HepG2 (cell line): Measurements from ENCODE around the gene MAT2A. TPM values are rescaled to one million over a fixed set of nuclear protein-coding genes. Genes with fewer than 3 reads are reported as not detected.

Source experiments
- DPF2 ChIP-seq: sonication (generic); formaldehyde crosslinking; IDR thresholded peaks from 2 replicates; pipeline ENCODE4 v1.4.0; 2020; ENCODE audit warnings: mild to moderate bottlenecking, low read depth, missing genetic modification reagents, borderline replicate concordance
- FOXM1 ChIP-seq: sonication (generic); formaldehyde crosslinking; IDR thresholded peaks from 2 replicates; pipeline ENCODE4 v1.5.0; 2020; ENCODE audit warnings: missing genetic modification reagents
- GATAD2A ChIP-seq: IDR thresholded peaks from 2 replicates; pipeline ENCODE4 v1.6.1; 2016
- HOXA7 ChIP-seq: sonication (generic); formaldehyde crosslinking; IDR thresholded peaks from 2 replicates; pipeline ENCODE4 v1.8.1; 2022; ENCODE audit warnings: mild to moderate bottlenecking, missing genetic modification reagents, moderate library complexity
- KLF9 ChIP-seq: IDR thresholded peaks from 2 replicates; pipeline ENCODE4 v1.6.1; 2016; ENCODE audit warnings: low read depth
- MAFK ChIP-seq, 2 experiments: IDR thresholded peaks in 1 of 2; conservative IDR thresholded peaks in 1 of 2; 2 replicates each; pipeline ENCODE4 v1.6.1; 2011; ENCODE audit warnings: improper control_type of control experiment in 2 of 2, low read length in 2 of 2
- MYC ChIP-seq: sonication (generic); formaldehyde crosslinking; IDR thresholded peaks from 2 replicates; pipeline ENCODE4 v1.9.0; 2021; ENCODE audit warnings: missing genetic modification reagents, borderline replicate concordance
- POLR2AphosphoS5 ChIP-seq: IDR thresholded peaks from 2 replicates; pipeline ENCODE4 v1.6.1; 2012; ENCODE audit warnings: low read depth, low read length
- RBM39 ChIP-seq: fragments of 200-400 bp; formaldehyde crosslinking; IDR thresholded peaks from one replicate; pipeline ENCODE4 v1.6.1; 2018; ENCODE audit warnings: antibody characterized with exemption, mild to moderate bottlenecking, low read depth, low read length; ENCODE audit not compliant: poor library complexity, severe bottlenecking
- REL ChIP-seq: sonication (generic); formaldehyde crosslinking; conservative IDR thresholded peaks from 2 replicates; pipeline ENCODE4 v1.8.0; 2022; ENCODE audit warnings: mild to moderate bottlenecking, missing genetic modification reagents, moderate library complexity
- ZFP90 ChIP-seq: sonication (generic); formaldehyde crosslinking; IDR thresholded peaks from 2 replicates; pipeline ENCODE4 v1.8.0; 2022; ENCODE audit warnings: missing genetic modification reagents, mild to moderate bottlenecking, inconsistent platforms, borderline replicate concordance
- ZKSCAN5 ChIP-seq: sonication (generic); formaldehyde crosslinking; IDR thresholded peaks from 2 replicates; pipeline ENCODE4 v1.5.1; 2020; ENCODE audit warnings: mild to moderate bottlenecking, missing genetic modification reagents
- ZNF234 ChIP-seq: sonication (generic); formaldehyde crosslinking; conservative IDR thresholded peaks from 2 replicates; pipeline ENCODE4 v1.5.1; 2020; ENCODE audit warnings: mild to moderate bottlenecking, missing genetic modification reagents
- ZNF253 ChIP-seq: sonication (generic); formaldehyde crosslinking; IDR thresholded peaks from 2 replicates; pipeline ENCODE4 v1.8.0; 2022; ENCODE audit warnings: mild to moderate bottlenecking, missing genetic modification reagents, borderline replicate concordance
- ZNF282 ChIP-seq: fragments of 450-650 bp; IDR thresholded peaks from 2 replicates; pipeline ENCODE4 v1.6.1; 2018; ENCODE audit not compliant: partially characterized antibody
- ZNF34 ChIP-seq: sonication (generic); formaldehyde crosslinking; IDR thresholded peaks from 2 replicates; pipeline ENCODE4 v1.4.0; 2020; ENCODE audit warnings: mild to moderate bottlenecking, missing genetic modification reagents, borderline replicate concordance
- ZNF501 ChIP-seq: sonication (generic); formaldehyde crosslinking; IDR thresholded peaks from 2 replicates; pipeline ENCODE4 v1.5.1; 2020; ENCODE audit warnings: mild to moderate bottlenecking, moderate library complexity, missing genetic modification reagents
- ZNF766 ChIP-seq: sonication (generic); formaldehyde crosslinking; IDR thresholded peaks from 2 replicates; pipeline ENCODE4 v1.5.0; 2020; ENCODE audit warnings: missing genetic modification reagents, borderline replicate concordance
- polyA plus RNA-seq, 8 experiments: library from polyadenylated mRNA; depleted of rRNA in 3 of 8; stranded (reverse) in 7 of 8; unstranded in 1 of 8; fragments of >200 nt; fragmentation: Illumina TruSeq in 4 of 8; extraction: Trizol in 4 of 8; gene quantifications; 2 replicates each; pipeline versions ENCODE4 v1.2.1 to v1.2.3, GENCODE V29; 2011 to 2016; ENCODE audit warnings: low read depth in 4 of 8, missing spikeins in 1 of 8, mixed read lengths in 1 of 8; ENCODE audit not compliant: insufficient read depth in 1 of 8
- total RNA-seq, 5 experiments: library from RNA; depleted of rRNA; stranded (reverse); fragments of >200 nt; fragmentation: Illumina TruSeq; extraction: Trizol; gene quantifications; 2 replicates each; pipeline ENCODE4 v1.2.3, GENCODE V29; 2016; ENCODE audit warnings: low read depth in 1 of 5
- TF ChIP-seq, protein P1 (sequence below): sonication (generic); formaldehyde crosslinking; IDR thresholded peaks from 2 replicates; pipeline ENCODE4 v1.5.0; 2020; ENCODE audit warnings: mild to moderate bottlenecking, missing genetic modification reagents
- TF ChIP-seq, protein P2 (sequence below): sonication (generic); formaldehyde crosslinking; conservative IDR thresholded peaks from 2 replicates; pipeline ENCODE4 v1.8.1; 2023; ENCODE audit warnings: missing genetic modification reagents
- TF ChIP-seq, protein P3 (sequence below): sonication (generic); formaldehyde crosslinking; IDR thresholded peaks from 2 replicates; pipeline ENCODE4 v1.4.0; 2020; ENCODE audit warnings: missing genetic modification reagents, borderline replicate concordance
- TF ChIP-seq, protein P4 (sequence below): sonication (generic); formaldehyde crosslinking; IDR thresholded peaks from 2 replicates; pipeline ENCODE4 v1.5.0; 2020; ENCODE audit warnings: missing genetic modification reagents
- TF ChIP-seq, protein P5 (sequence below): IDR thresholded peaks from 2 replicates; pipeline ENCODE4 v1.6.1; 2016; ENCODE audit warnings: missing compliant biosample characterization, missing genetic modification reagents, borderline replicate concordance

MAT2A gene
- total and polyA plus RNA-seq, 2 of the 13 experiments (the other 11 are each of a cell fraction or from before 2014, with no cell fraction given): 155 to 331 TPM

DNA sequence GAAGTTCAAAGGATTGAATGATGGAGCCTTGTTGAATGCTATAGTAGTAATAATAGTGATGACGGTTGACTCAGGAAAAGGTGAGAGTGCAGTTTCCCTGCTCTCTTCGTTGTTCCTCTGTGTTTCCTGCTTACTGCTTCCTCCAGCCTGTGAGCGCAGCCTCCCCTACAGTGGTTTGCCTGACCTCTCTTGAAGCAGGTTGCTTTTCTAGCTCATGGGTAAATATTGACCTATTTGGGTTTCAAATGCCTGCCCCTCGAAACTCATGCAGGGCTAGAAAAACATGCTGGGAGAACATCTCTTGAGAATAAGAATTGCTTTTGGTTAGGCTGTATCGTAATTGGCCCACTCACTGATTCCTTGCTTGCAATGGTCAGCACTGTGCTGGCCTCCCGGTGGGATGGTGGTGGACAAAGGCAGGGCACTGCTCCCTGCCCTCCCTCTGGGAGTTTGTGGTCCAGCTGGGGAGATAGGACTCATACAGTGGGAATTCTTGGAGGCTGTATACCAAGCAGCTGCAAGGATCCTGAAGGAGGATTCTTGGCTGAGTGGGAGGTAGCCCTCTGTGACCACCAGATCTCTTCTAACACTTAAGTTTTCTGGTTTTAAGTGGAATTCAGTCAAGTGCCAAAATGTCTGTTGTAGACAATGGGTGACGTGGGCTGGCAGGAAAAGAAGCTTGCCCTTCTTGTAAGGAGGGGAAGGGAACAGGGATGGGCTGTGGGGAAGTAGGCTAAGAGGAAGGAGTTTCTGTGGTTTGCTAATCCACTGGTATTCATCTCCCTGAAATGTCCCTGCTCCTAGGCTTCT, 51.2 kb downstream of the MAT2A start (continued):
- no peak for TF ChIP-seq ZKSCAN5 (CRISPR knock-in tag)
- TF ChIP-seq ZFP90: no peak
- TF ChIP-seq ZNF501 (CRISPR knock-in tag): peak; percentile 41
- peak; percentile 92 for TF ChIP-seq GATAD2A
- no peak for TF ChIP-seq MYC
- peak; percentile 60; the same call in 1 of the 2 replicates for TF ChIP-seq DPF2 (CRISPR knock-in tag)
- TF ChIP-seq, protein P1, sequence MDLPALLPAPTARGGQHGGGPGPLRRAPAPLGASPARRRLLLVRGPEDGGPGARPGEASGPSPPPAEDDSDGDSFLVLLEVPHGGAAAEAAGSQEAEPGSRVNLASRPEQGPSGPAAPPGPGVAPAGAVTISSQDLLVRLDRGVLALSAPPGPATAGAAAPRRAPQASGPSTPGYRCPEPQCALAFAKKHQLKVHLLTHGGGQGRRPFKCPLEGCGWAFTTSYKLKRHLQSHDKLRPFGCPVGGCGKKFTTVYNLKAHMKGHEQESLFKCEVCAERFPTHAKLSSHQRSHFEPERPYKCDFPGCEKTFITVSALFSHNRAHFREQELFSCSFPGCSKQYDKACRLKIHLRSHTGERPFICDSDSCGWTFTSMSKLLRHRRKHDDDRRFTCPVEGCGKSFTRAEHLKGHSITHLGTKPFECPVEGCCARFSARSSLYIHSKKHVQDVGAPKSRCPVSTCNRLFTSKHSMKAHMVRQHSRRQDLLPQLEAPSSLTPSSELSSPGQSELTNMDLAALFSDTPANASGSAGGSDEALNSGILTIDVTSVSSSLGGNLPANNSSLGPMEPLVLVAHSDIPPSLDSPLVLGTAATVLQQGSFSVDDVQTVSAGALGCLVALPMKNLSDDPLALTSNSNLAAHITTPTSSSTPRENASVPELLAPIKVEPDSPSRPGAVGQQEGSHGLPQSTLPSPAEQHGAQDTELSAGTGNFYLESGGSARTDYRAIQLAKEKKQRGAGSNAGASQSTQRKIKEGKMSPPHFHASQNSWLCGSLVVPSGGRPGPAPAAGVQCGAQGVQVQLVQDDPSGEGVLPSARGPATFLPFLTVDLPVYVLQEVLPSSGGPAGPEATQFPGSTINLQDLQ: no peak
- TF ChIP-seq ZNF766 (CRISPR knock-in tag): no peak
- TF ChIP-seq, protein P2, sequence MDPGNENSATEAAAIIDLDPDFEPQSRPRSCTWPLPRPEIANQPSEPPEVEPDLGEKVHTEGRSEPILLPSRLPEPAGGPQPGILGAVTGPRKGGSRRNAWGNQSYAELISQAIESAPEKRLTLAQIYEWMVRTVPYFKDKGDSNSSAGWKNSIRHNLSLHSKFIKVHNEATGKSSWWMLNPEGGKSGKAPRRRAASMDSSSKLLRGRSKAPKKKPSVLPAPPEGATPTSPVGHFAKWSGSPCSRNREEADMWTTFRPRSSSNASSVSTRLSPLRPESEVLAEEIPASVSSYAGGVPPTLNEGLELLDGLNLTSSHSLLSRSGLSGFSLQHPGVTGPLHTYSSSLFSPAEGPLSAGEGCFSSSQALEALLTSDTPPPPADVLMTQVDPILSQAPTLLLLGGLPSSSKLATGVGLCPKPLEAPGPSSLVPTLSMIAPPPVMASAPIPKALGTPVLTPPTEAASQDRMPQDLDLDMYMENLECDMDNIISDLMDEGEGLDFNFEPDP (CRISPR knock-in tag): no peak
- 0 out of 2 replicates have a peak, but pooled peaks have one; percentile 11 for TF ChIP-seq ZNF34 (CRISPR knock-in tag)
- TF ChIP-seq FOXM1 (CRISPR knock-in tag): no peak
- TF ChIP-seq, protein P3, sequence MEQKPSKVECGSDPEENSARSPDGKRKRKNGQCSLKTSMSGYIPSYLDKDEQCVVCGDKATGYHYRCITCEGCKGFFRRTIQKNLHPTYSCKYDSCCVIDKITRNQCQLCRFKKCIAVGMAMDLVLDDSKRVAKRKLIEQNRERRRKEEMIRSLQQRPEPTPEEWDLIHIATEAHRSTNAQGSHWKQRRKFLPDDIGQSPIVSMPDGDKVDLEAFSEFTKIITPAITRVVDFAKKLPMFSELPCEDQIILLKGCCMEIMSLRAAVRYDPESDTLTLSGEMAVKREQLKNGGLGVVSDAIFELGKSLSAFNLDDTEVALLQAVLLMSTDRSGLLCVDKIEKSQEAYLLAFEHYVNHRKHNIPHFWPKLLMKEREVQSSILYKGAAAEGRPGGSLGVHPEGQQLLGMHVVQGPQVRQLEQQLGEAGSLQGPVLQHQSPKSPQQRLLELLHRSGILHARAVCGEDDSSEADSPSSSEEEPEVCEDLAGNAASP (CRISPR knock-in tag): no peak
- no peak for TF ChIP-seq HOXA7 (CRISPR knock-in tag)
- no peak for TF ChIP-seq ZNF234 (CRISPR knock-in tag)
- peak; percentile 36; the same call in 1 of the 2 replicates for TF ChIP-seq POLR2AphosphoS5
- peak; percentile 53 to 55; a peak in 3 of 4 replicates for TF ChIP-seq MAFK (conservative IDR thresholded peaks at IDR 0.05 in 1 of 2, IDR thresholded peaks at IDR 0.05 in 1 of 2; ENCODE audit: low read length in 2 of 2)
- TF ChIP-seq, protein P4, sequence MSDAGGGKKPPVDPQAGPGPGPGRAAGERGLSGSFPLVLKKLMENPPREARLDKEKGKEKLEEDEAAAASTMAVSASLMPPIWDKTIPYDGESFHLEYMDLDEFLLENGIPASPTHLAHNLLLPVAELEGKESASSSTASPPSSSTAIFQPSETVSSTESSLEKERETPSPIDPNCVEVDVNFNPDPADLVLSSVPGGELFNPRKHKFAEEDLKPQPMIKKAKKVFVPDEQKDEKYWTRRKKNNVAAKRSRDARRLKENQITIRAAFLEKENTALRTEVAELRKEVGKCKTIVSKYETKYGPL (CRISPR knock-in tag): no peak
- no peak for TF ChIP-seq REL
- TF ChIP-seq ZNF282: no peak
- TF ChIP-seq KLF9 (CRISPR knock-in tag): no peak
- no peak for TF ChIP-seq ZNF253
- TF ChIP-seq, protein P5, sequence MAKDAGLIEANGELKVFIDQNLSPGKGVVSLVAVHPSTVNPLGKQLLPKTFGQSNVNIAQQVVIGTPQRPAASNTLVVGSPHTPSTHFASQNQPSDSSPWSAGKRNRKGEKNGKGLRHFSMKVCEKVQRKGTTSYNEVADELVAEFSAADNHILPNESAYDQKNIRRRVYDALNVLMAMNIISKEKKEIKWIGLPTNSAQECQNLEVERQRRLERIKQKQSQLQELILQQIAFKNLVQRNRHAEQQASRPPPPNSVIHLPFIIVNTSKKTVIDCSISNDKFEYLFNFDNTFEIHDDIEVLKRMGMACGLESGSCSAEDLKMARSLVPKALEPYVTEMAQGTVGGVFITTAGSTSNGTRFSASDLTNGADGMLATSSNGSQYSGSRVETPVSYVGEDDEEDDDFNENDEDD (CRISPR knock-in tag): no peak
- no peak for TF ChIP-seq RBM39
